GM21360 (cell line): Measurements from ENCODE around the gene NSD1.
A peak's percentile ranks its signal among the peaks of the same experiment; 100 is the strongest.
"Not testable (repeated sequence)": the region's sequence is repeated elsewhere in the genome, so short reads cannot be mapped to it uniquely, and the experiment has no call there.

Experiments
- ATAC-seq: cut with Tn5 transposase; IDR thresholded peaks from one replicate; pipeline ENCODE4 v1.9.1; 2021; ENCODE audit warnings: mild to moderate bottlenecking, moderate library complexity; ENCODE audit not compliant: unreplicated experiment

Gene NSD1

DNA sequence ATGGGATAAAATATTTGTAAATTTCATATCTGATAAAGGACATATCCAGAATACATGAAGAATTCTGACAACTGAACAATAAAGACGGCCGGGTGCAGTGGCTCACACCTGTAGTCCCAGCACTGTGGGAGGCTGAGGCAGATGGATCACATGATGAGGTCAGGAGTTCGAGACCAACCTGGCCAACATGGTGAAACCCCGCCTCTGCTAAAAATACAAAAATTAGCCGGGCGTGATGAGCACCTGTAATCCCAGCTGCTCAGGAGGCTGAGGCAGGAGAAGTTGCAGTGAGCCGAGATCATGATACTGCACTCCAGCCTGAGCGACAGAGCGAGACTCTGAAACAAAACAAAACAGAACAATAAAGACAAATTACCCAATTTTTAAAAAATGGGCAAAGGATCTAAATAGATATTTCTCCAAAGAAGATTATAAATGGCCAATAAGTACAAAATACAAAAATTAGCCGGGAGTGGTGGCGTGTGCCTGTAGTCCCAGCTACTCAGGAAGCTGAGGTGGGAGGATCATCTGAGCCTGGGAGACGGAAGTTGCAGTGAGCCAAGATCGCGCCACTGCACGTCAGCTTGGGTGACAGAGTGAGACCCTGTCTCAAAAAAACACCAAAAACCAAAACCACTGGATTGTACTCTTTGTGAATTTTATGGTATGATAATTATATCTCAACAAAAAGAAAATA, 9.6 kb upstream of the NSD1 start:
- ATAC-seq: peak; percentile 49

DNA sequence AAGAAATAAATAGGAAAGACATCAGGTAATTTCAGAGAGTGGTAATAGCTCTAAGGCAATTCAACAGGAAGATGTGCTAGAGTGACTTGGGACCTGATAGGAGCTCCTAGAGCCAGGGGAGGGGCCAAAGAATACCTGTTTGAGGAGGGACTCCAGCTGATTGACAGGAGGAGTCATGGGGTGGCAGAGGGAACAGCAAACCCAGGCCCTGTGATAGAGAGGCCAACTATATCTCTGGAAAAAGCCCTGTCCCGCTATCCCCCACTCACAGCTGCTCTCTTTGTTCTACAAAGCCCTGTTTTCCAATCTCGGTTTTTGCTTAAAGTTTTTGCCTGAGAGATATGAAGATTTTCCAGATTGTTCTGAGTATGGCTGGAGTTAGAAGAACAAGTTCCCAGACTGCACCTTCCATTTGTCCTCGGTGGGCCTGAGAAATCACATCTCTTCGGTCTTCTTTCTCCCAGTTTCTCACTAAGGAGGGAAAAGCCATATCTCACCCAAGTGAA, 9.0 kb upstream of the NSD1 start:
- ATAC-seq: peak; percentile 61

- ATAC-seq: no peak
Measured at GRCh38 chr5:177126771-177127170, 6.8 kb upstream of the NSD1 start.

- no peak for ATAC-seq
Measured at GRCh38 chr5:177128551-177128981, 5.0 kb upstream of the NSD1 start.

DNA sequence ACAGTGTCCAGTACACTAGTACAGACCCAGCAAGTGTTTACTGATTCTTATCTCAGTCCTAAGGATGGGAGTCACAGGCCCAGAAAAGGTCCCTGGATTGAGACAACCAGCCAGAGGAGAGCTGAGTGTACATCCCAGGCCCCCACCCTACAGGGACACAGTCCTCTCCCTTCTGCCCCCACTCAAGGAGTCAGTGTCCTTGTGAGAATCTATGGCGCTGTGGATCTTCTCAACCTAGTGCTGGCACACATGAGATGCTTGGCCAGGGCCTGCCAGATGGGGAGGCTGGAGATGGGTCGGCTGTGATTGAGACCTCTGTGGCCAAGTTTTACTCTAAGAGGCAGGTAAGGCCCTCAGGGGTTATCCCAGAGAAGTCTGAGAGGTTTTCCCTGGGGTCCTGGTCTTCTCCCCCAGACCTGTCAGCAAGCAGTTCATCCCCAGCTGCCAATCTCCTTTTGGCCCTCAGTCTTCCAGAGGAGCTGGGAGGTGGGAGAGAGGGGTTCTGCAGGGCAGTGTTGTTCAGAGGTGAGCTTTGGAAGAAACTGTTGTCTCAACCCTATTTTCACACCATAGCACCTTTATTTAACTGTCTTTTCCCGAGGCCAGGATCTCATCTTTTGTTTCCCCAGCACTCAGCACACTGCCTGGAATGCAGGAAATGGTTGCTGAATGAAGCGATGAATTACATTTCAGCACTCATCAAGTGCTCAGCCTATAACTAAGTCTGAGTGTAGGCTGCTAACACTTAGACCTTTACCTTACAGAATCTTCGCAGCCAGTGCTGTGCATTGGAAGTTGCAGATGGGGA, 3.2 kb upstream of the NSD1 start:
- no peak for ATAC-seq

- no peak for ATAC-seq
Measured at GRCh38 chr5:177131019-177131320, 2.6 kb upstream of the NSD1 start.

GRCh38 chr5:177131352-177132135, 2.0 kb upstream of the NSD1 start:
- ATAC-seq: no peak

DNA sequence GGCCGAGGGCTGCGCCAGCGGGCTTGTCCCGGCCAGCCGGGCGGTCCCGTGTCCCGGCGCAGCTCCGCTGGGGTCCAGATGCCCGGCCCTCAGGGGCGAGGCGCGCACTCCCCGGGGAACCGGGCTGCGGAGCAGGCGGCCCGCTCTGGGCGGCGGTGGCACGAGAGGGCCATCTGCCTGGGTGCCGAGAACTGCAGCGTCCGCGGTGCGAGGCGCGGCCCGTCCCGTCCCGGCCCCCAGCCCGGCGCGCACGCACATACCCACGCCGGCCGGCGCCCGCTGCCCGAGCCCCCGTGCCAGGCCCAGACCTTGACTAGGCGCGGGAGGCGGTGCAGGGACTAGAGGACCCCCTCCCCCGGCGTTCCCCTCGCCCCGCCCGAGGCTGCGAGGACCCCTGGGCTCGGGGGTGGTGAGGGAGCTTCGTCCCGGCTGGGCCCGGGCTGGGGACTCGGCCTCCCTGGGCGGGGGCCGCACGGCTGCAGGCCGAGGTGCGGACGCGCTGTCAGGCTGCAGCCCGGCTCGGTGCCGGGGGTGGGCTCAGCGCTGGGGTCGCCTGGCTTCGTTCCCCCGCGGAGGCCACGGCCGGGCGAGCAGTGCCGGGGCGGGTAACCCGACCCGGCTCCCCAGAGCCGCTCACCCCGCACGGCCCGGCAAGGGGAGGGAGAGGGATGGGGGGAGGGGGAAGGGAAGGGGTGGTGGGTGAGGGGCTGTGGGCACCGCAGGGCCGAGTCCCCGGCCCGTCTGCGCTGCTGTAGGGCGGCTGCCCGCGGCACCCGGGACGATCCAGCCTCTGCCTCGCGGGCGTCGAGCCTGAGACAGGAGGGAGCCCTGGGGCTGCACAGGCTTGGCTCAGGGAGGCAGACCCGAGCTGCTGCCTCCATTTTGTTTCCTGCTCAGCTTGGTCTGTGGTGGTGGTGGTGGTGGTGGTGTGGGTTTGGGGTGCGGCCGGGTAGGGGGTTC, 1.2 kb upstream of the NSD1 start:
- no peak for ATAC-seq

DNA sequence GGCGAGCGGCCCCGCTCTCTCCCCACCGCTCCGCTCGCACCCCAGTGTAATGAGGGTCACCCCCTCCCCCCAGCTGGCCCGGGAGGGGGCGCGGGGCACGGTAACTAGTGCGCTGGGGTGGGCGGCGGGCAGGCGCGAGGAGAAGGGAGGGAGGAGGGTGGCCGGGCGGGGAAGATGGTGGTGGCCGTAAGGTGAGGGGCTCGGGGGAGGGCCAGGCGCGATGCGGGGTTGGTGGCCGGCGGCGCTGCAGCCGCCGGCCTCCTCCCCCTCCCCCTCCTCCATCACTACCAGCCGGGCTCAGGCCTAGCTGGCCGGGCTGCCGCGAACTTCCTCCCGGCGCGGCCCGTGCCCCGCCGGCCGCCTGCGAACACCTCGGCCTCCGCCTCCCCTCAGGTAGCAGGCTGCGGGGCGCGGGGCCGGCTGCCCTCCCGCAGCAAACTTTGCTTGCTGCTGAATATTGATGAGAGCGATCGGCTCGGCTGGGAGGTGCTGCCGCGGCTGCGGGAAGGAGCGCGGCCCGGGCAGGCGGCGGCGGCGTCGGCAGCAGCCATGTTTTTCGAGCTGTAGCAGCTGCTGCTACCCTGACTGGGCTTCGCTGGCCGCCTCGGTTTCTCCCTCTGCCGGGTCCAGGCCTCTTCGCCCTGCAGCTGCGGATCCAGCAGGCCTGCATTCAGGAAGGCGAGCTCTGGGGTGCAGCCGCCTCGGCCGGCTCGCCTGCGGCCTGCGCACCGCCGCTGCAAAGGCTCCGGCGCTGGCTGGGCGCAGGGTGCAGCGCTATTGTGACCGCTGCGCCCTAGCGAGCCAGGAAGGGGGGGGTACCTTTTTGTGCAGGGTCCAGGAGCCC, 502 bp downstream of the NSD1 start:
- ATAC-seq: peak; percentile 18

GRCh38 chr5:177134697-177135225, 1.2 kb downstream of the NSD1 start:
- no peak for ATAC-seq

- ATAC-seq: no peak
Measured at GRCh38 chr5:177140312-177140711, 6.7 kb downstream of the NSD1 start.

DNA sequence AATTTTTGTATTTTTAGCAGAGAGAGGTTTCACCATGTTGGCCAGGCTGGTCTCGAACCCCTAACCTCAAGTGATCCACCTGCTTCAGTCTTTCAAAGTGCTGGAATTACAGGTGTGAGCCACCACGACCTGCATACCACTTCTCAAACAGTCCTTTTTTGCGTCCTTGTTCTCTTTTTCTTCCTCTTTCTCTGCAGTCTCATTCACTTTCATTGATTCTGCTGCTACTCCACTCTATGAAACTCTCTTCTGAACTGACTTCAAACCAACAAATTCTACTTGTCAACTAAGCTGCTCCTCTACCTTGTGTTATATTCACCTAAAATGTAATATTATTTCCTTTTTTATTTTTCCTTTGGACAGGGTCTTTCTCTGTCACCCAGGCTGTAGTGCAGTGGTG, 7.9 kb downstream of the NSD1 start:
- ATAC-seq: no peak

- no peak for ATAC-seq
Measured at GRCh38 chr5:177142098-177142611, 8.6 kb downstream of the NSD1 start.

DNA sequence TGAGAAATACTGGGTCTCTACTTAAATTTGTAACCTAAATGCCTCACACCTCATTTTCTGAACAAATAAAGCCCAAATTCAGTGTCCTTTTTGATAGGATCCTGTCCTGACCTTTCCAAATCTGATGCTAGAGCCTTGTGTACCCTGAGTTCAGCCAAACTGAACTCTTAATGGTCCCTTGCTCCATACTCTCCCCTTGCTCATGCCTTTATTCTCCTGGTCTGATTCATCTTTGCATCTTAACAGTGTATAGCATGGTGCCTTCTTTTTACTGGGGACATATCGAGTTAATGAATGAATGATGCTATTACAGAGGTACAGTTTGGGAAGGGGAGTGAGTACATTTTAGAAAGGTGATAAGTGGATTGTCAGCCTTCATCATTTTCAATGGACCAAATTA, 9.2 kb downstream of the NSD1 start:
- no peak for ATAC-seq

GRCh38 chr5:177146891-177147638, 13.5 kb downstream of the NSD1 start:
- ATAC-seq: no peak

- ATAC-seq: not testable (repeated sequence)
Measured at GRCh38 chr5:177150061-177150460, 16.5 kb downstream of the NSD1 start.

- no peak for ATAC-seq
Measured at GRCh38 chr5:177154003-177154643, 20.6 kb downstream of the NSD1 start.

DNA sequence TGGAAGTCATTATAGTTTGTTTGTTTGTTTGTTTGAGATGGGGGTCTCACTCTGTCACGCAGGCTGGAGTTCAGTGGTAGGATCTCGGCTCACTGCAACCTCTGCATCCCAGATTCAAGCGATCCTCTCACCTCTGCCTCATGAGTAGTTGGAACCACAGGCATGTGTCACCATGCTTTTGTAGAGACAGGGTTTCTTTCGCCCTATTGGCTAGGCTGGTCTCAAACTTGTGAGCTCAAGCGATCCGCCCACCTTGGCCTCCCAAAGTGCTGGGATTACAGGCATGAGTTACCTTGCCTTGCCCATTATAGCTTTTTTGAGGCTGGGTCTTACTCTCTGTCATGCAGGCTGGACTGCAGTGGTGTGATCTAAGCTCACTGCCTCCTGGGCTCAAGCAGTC, 28.8 kb downstream of the NSD1 start:
- no peak for ATAC-seq
